GM19397 (cell line): ENCODE data around the gene MTNR1B.

Source experiments
- ATAC-seq: cut with Tn5 transposase; IDR thresholded peaks from one replicate; pipeline ENCODE4 v1.9.1; 2021; ENCODE audit warnings: mild to moderate bottlenecking, moderate library complexity; ENCODE audit not compliant: unreplicated experiment

The MTNR1B gene

GRCh38 chr11:92969634-92970347 lies at the start of gene MTNR1B:
Gene MTNR1B (plus strand): TSS chr11:92969651. CDS start chr11:92969726, 75 bp downstream.
- ATAC-seq = no peak

GRCh38 chr11:92920331-92920730 lies 49.1 kb upstream of the MTNR1B start:
- ATAC-seq = no peak

GRCh38 chr11:92922731-92923130 lies 46.7 kb upstream of the MTNR1B start:
- no peak for ATAC-seq

- ATAC-seq = no peak
Observed at GRCh38 chr11:92929246-92929645, 40.2 kb upstream of the MTNR1B start.

- ATAC-seq = no peak
Observed at GRCh38 chr11:92929653-92930052, 39.8 kb upstream of the MTNR1B start.

GRCh38 chr11:92931746-92932422 lies 37.6 kb upstream of the MTNR1B start:
- ATAC-seq = no peak

- ATAC-seq = no peak
Observed at GRCh38 chr11:92939305-92939704, 30.1 kb upstream of the MTNR1B start.

GRCh38 chr11:92941676-92942571 lies 27.5 kb upstream of the MTNR1B start:
- peak; percentile 55 for ATAC-seq

- ATAC-seq = no peak
Observed at GRCh38 chr11:92946707-92947106, 22.7 kb upstream of the MTNR1B start.

- no peak for ATAC-seq
Observed at GRCh38 chr11:92948116-92948515, 21.3 kb upstream of the MTNR1B start.

GRCh38 chr11:92954003-92954402 lies 15.4 kb upstream of the MTNR1B start:
- no peak for ATAC-seq

GRCh38 chr11:92955860-92956259 lies 13.6 kb upstream of the MTNR1B start:
- no peak for ATAC-seq

GRCh38 chr11:92960886-92961285 lies 8.6 kb upstream of the MTNR1B start:
- no peak for ATAC-seq

- no peak for ATAC-seq
Observed at GRCh38 chr11:92962446-92962845, 7.0 kb upstream of the MTNR1B start.

- no peak for ATAC-seq
Observed at GRCh38 chr11:92964471-92964870, 5.0 kb upstream of the MTNR1B start.

- no peak for ATAC-seq
Observed at GRCh38 chr11:92965196-92965595, 4.3 kb upstream of the MTNR1B start.

GRCh38 chr11:92967178-92967577 lies 2.3 kb upstream of the MTNR1B start:
- no peak for ATAC-seq

- ATAC-seq = no peak
Observed at GRCh38 chr11:92967867-92968266, 1.6 kb upstream of the MTNR1B start.

- no peak for ATAC-seq
Observed at GRCh38 chr11:92969293-92969633, 188 bp upstream of the MTNR1B start.

- ATAC-seq = no peak
Observed at GRCh38 chr11:92972248-92972647, 2.8 kb downstream of the MTNR1B start.

- ATAC-seq = no peak
Observed at GRCh38 chr11:92975285-92975684, 5.8 kb downstream of the MTNR1B start.

GRCh38 chr11:92976681-92977080 lies 7.2 kb downstream of the MTNR1B start:
- no peak for ATAC-seq
